GM10266 (cell line): Measurements from ENCODE around the gene TGFB1.

Source experiments
- DNase-seq: peaks from one replicate; pipeline ENCODE4 v3.0.0; 2012; ENCODE audit errors: extremely low spot score
- CTCF ChIP-seq: IDR thresholded peaks from 2 replicates; pipeline ENCODE4 v1.5.1; 2012; ENCODE audit warnings: mild to moderate bottlenecking, low read depth; ENCODE audit not compliant: control insufficient read depth, insufficient read depth; ENCODE audit errors: missing control alignments

The TGFB1 gene

GRCh38 chr19:41328842-41329225, 24.9 kb downstream of the TGFB1 start:
- TF ChIP-seq CTCF, result no peak
- no peak for DNase-seq

GRCh38 chr19:41328157-41328841, 25.4 kb downstream of the TGFB1 start:
- DNase-seq, result peak; percentile 59
- no peak for TF ChIP-seq CTCF

GRCh38 chr19:41327576-41328156, 26.1 kb downstream of the TGFB1 start:
- no peak for TF ChIP-seq CTCF
- DNase-seq, result peak; percentile 90

- no peak for TF ChIP-seq CTCF
Observed at GRCh38 chr19:41327076-41327575, 26.6 kb downstream of the TGFB1 start.

GRCh38 chr19:41325947-41326706, 27.6 kb downstream of the TGFB1 start:
- peak; percentile 85 for DNase-seq
- no peak for TF ChIP-seq CTCF

More at GRCh38 chr19:41327076-41327575, 26.6 kb downstream of the TGFB1 start:
- DNase-seq, result peak; percentile 49

- no peak for TF ChIP-seq CTCF
- no peak for DNase-seq
Observed at GRCh38 chr19:41325640-41325946, 28.1 kb downstream of the TGFB1 start.
